Epithelial cell of esophagus (primary cell): ENCODE results near the gene GRK5.

Source experiments
- DNase-seq: peaks from one replicate; pipeline ENCODE4 v3.0.0; 2010; ENCODE audit warnings: low read depth
- H3K4me3 ChIP-seq: 2 replicates; pipeline ENCODE4 v1.5.1; 2011; ENCODE audit warnings: mild to moderate bottlenecking, low read length, control low read depth
- CTCF ChIP-seq: IDR thresholded peaks from 2 replicates; pipeline ENCODE4 v1.5.1; 2011; ENCODE audit warnings: low read depth, mild to moderate bottlenecking, low read length, control low read depth, inconsistent platforms; ENCODE audit not compliant: insufficient read depth; ENCODE audit errors: missing control alignments

Gene GRK5

GRCh38 chr10:119401671-119402395, 194.5 kb downstream of the GRK5 start:
- no peak for TF ChIP-seq CTCF
- no peak overlapping the region for H3K4me3 ChIP-seq
- DNase-seq: peak; percentile 77

- no peak for TF ChIP-seq CTCF
- no peak for DNase-seq
- no peak overlapping the region for H3K4me3 ChIP-seq
These were observed 196.6 kb downstream of the GRK5 start for GRCh38 chr10:119403921-119404320.

GRCh38 chr10:119404719-119405519, 197.5 kb downstream of the GRK5 start:
- H3K4me3 ChIP-seq: no peak overlapping the region
- TF ChIP-seq CTCF: no peak
- DNase-seq: no peak

- TF ChIP-seq CTCF: no peak
- H3K4me3 ChIP-seq: no peak overlapping the region
- DNase-seq: no peak
These were observed 198.1 kb downstream of the GRK5 start for GRCh38 chr10:119405520-119405807.

GRCh38 chr10:119406137-119406536, 198.8 kb downstream of the GRK5 start:
- no peak for TF ChIP-seq CTCF
- DNase-seq: no peak
- no peak overlapping the region for H3K4me3 ChIP-seq

- no peak for TF ChIP-seq CTCF
- no peak overlapping the region for H3K4me3 ChIP-seq
- no peak for DNase-seq
These were observed 199.4 kb downstream of the GRK5 start for GRCh38 chr10:119406601-119407253.
